Tibial nerve (tissue), 4 donors: ENCODE data around the gene SETDB1. TPM values are rescaled to one million over a fixed set of nuclear protein-coding genes. Genes with fewer than 3 reads are reported as not detected.
"Not testable (repeated sequence)": the region's sequence is repeated elsewhere in the genome, so short reads cannot be mapped to it uniquely, and the experiment has no call there.

Experiments used
- DNase-seq, 2 donors: peaks; one replicate each; pipeline ENCODE4 v3.0.0-alpha.2; 2019; ENCODE audit warnings: low spot score in 2 of 2
- H3K27ac ChIP-seq, 4 donors: fragments of 200-600 bp; sonication (generic) in 3 of 4; one replicate each; pipeline ENCODE4 v1.5.1; 2017 to 2019; ENCODE audit warnings: mild to moderate bottlenecking in 1 of 4
- H3K27me3 ChIP-seq, 2 donors: fragments of 200-600 bp; sonication (generic) in 1 of 2; one replicate each; pipeline versions ENCODE4 v1.5.1 to v1.6.0; 2017 to 2019
- H3K36me3 ChIP-seq, 3 donors: fragments of 200-600 bp; sonication (generic); one replicate each; pipeline ENCODE4 v1.5.1; 2018 to 2019
- H3K4me1 ChIP-seq, 4 donors: fragments of 200-600 bp; sonication (generic) in 3 of 4; one replicate each; pipeline ENCODE4 v1.5.1; 2017 to 2019
- H3K4me3 ChIP-seq, 4 donors: fragments of 200-600 bp; sonication (generic) in 3 of 4; one replicate each; pipeline ENCODE4 v1.5.1; 2017 to 2019; ENCODE audit warnings: mild to moderate bottlenecking in 1 of 4, moderate library complexity in 1 of 4
- H3K9me3 ChIP-seq, 4 donors: fragments of 200-600 bp; sonication (generic) in 3 of 4; one replicate each; pipeline ENCODE4 v1.5.1; 2017 to 2019
- EP300 ChIP-seq, 2 donors: sonication (generic); formaldehyde crosslinking; IDR thresholded peaks; one replicate each; pipeline ENCODE4 v1.6.1; 2017; ENCODE audit warnings: antibody characterized with exemption in 2 of 2, mild to moderate bottlenecking in 1 of 2
- POLR2A ChIP-seq, 2 donors: fragments of 450-650 bp; IDR thresholded peaks; one replicate each; pipeline ENCODE4 v1.6.1; 2017; ENCODE audit warnings: antibody characterized with exemption in 2 of 2, mild to moderate bottlenecking in 2 of 2, moderate library complexity in 2 of 2
- WGBS, 2 donors: methylation state at CpG; one replicate each; pipeline ENCODE4 v1.1.5; 2018; 5-methylcytosine and 5-hydroxymethylcytosine counted together
- total RNA-seq, 4 donors: library from RNA; depleted of rRNA; stranded (reverse); fragments of >200 nt; gene quantifications; one replicate each; pipeline ENCODE4 v1.1.0, GENCODE V29; 2016
- TF ChIP-seq, protein P1 (sequence below), 5 experiments: fragments of 200-600 bp in 3 of 5; fragments of 450-650 bp in 2 of 5; sonication (generic) in 3 of 5; IDR thresholded peaks; one replicate each; pipeline ENCODE4 v1.5.1; 2016 to 2019; ENCODE audit warnings: antibody characterized with exemption in 5 of 5, mild to moderate bottlenecking in 3 of 5, moderate library complexity in 2 of 5

SETDB1 gene
- total RNA-seq: 10 to 100 TPM; 30.6 to 42.9 (median 35.3) TPM

DNA sequence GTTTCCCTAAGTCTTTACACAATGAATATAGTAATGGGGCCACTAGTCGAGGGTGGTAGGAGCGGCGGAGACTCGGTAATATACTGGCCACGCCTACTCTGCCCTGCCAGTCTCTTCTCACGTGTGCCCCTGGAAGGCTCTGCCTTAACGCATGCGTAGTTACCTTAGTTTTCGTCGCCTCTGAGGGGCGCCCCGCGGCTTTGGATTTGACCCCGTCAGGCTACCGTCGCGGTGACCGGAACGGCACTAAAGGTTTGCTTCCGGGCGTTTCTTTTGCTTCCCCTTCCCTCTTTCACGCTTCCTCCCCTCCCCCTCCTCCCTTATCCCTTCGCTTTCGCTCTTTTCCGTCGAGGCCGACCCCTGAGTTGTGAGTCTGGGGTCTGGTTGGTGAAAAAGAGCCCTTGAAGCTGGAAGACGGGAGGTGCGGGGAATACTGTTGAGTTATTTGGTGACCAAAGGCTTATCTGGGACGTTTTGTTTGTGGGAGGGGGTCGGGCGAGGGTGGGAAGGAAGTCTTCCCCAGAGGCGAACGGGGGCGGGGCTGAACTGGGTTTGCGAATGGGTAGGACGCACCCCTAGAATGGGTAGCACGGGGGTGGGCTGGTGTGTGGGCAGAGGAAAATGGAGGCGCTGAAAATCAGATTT, at the start of gene SETDB1:
SETDB1 (plus strand) TSS at position 267 of the 645 bp plus-strand sequence. CDS start 1,352 bp downstream, outside the sequence.
- Histone ChIP-seq H3K9me3 (peaks cover 0 to 5% (median 0%) of the 10 kb centered on the region in 4 donors), H3K4me3 (peak within 1 kb of the TSS; percentile 71 to 89 (median 74)), H3K4me1 (peaks cover 0 to 21% (median 5%) of the 10 kb centered on the region in 4 donors), H3K27ac (peak within 1 kb of the TSS; percentile 67 to 91 (median 89)), H3K27me3 (no peaks in the 10 kb centered on the region), H3K36me3 (peaks cover 0 to 37% (median 24%) of the 10 kb centered on the region in 3 donors)
- peak; percentile 86 to 93 for DNase-seq
- TF ChIP-seq EP300 (IDR thresholded peaks at IDR 0.05) (peak; percentile 80 to 94), POLR2A (IDR thresholded peaks at IDR 0.05) (peak in 1 of 2 donors; percentile 49)
- TF ChIP-seq, protein P1, sequence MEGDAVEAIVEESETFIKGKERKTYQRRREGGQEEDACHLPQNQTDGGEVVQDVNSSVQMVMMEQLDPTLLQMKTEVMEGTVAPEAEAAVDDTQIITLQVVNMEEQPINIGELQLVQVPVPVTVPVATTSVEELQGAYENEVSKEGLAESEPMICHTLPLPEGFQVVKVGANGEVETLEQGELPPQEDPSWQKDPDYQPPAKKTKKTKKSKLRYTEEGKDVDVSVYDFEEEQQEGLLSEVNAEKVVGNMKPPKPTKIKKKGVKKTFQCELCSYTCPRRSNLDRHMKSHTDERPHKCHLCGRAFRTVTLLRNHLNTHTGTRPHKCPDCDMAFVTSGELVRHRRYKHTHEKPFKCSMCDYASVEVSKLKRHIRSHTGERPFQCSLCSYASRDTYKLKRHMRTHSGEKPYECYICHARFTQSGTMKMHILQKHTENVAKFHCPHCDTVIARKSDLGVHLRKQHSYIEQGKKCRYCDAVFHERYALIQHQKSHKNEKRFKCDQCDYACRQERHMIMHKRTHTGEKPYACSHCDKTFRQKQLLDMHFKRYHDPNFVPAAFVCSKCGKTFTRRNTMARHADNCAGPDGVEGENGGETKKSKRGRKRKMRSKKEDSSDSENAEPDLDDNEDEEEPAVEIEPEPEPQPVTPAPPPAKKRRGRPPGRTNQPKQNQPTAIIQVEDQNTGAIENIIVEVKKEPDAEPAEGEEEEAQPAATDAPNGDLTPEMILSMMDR (IDR thresholded peaks at IDR 0.05): peak in 2 of 5 experiments; percentile 17 to 41
- 1 to 2% methylated on average over 39 of the region's 39 CpGs for WGBS, 2 donors

DNA sequence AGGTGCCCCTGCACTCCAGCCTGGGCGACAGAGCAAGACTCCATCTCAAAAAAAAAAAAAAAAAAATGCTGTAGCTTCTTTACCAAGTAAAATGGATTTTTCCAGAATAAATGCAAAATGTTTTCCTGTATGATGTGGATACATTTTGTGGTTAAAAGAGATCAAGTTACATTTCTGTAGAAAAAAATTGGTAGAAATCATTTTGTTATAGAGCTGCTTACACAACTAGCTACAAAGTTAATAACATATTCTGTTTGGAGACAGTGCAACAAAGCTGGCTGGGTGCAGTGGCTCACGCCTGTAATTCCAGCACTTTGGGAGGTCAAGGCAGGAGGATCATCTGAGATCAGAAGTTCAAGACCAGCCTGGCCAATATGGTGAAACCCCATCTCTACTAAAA, 47.2 kb upstream of the SETDB1 start:
- peaks cover 0 to 30% (median 8%) of the 10 kb centered on the region in 4 donors for H3K4me1 ChIP-seq
- H3K27me3 ChIP-seq, H3K4me3 ChIP-seq, H3K27ac ChIP-seq, H3K9me3 ChIP-seq, DNase-seq, H3K36me3 ChIP-seq: not testable (repeated sequence)
- 75 to 77% methylated on average over 2 of the region's 2 CpGs for WGBS, 2 donors

DNA sequence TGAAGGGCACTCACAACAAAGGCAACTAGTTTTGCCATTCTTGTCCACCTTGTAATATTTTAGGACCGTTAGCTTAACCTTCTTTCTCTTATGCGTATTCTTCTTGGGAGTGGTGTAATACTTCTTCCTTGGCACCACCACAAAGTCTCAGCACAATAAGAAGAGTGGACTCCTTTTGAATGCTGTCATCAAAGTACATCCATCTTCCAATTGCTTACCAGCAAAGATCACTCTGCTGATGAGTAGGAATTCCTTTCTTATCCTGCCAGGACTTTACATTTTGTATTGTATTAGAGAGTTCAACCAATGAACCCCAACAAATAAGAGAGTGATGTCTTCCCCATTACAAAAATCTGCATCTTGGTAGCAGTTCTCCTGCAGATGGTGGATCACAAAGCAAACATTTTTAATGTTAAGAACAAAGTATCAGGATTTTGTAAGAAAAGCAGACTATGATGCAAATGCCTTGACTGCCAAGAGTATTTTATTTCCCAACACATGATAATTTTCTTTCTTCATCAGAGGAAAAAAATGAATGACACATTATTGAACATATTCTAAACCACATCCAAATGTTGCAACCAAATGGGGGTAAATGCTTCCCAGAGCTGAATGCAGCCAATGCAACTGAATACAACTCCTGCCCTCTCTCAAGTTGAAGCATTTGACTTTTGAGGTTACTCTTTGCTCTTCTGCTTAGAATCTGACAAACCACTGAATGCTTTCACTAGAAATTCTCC, 44.7 kb upstream of the SETDB1 start:
- peak overlapping the region in 3 of 4 donors; percentile 21 to 88 (median 78) for H3K27ac ChIP-seq
- TF ChIP-seq, protein P1 (IDR thresholded peaks at IDR 0.05): no peak
- TF ChIP-seq EP300 (IDR thresholded peaks at IDR 0.05) (peak; percentile 26 to 87), POLR2A (IDR thresholded peaks at IDR 0.05) (peak in 1 of 2 donors; percentile 9)
- peaks cover 0 to 14% (median 5%) of the 10 kb centered on the region in 4 donors for H3K4me1 ChIP-seq
- no peaks in the 10 kb centered on the region for H3K36me3 ChIP-seq
- peak in 1 of 2 donors; percentile 49 for DNase-seq
- H3K4me3 ChIP-seq: no peak overlapping the region
- no peaks in the 10 kb centered on the region for H3K27me3 ChIP-seq
- H3K9me3 ChIP-seq: no peaks in the 10 kb centered on the region
- 79% methylated on average over 2 of the region's 2 CpGs for WGBS, 2 donors

DNA sequence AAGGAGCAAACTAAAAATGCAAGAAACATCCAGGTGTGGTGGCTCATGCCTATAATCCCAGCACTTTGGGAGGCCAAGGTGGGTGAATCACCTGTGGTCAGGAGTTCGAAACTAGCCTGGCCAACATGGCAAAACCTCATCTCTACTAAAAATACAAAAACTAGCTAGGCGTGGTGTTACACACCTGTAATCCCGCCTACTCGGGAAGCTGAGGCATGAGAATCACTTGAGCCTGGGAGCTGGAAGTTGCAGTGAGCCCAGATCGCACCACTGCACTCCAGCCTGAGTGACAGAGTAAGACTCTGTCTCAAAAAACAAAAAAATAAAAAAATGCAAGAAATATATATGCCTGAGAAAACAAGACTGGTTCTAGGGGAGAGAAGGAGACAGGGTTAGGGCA, 43.0 kb upstream of the SETDB1 start:
- not testable (repeated sequence) for H3K27ac ChIP-seq, DNase-seq, H3K27me3 ChIP-seq, H3K9me3 ChIP-seq, H3K36me3 ChIP-seq, H3K4me3 ChIP-seq
- peaks cover 0 to 19% (median 5%) of the 10 kb centered on the region in 4 donors for H3K4me1 ChIP-seq
- WGBS, 2 donors: 87 to 92% methylated on average over 5 of the region's 5 CpGs

DNA sequence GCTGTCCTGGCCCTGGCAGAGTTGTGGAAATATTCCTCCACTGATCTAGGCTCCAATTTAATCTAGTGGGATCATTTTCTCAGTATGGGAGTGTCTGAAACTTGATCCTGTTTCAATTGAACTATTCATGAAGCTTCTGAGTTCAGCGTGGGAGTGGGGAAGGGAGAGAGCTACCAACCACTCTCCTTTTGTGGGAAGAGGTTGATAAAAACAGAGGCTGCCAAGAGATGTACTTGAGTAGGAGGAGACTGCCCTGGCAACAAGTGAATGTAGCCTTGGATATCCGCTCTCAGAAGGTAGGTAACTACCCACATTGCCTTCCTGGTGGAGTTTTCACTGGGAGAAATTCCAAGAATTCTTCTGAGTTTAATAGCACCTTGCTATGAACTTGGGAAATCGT, 39.1 kb upstream of the SETDB1 start, which contains the start of gene CTXND2:
CTXND2 (plus strand) TSS at position 119 of the 400 bp plus-strand sequence. CDS start 25,179 bp downstream, outside the sequence.
- H3K36me3 ChIP-seq: no peaks in the 10 kb centered on the region
- WGBS, 2 donors: 17 to 25% methylated on average over 3 of the region's 3 CpGs
- no peak within 1 kb of the TSS for H3K4me3 ChIP-seq
- TF ChIP-seq EP300 (IDR thresholded peaks at IDR 0.05) (no peak), POLR2A (IDR thresholded peaks at IDR 0.05) (no peak)
- TF ChIP-seq, protein P1 (IDR thresholded peaks at IDR 0.05): no peak
- H3K27ac ChIP-seq: no peak within 1 kb of the TSS
- no peaks in the 10 kb centered on the region for H3K27me3 ChIP-seq
- H3K9me3 ChIP-seq: no peaks in the 10 kb centered on the region
- H3K4me1 ChIP-seq: peaks cover 0 to 7% (median 2%) of the 10 kb centered on the region in 4 donors
- DNase-seq: no peak

DNA sequence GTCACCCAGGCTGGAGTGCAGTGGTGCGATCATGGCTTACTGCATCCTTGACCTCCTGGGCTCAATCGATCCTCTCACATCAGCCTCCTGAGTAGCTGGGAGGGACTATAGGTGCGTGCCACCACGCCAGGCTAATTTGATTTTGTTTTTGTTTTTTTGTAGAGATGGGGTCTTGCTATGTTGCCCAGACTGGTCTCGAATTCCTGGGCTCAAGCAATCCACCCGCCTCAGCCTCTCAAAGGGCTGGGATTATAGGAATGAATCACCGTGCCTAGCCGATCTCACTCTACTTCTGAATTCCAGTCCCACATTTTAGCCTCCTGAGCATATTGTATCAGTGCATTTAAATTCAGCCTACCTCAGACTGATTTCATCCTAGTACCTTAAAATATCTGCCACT, 37.4 kb upstream of the SETDB1 start:
- Histone ChIP-seq H3K36me3 (no peaks in the 10 kb centered on the region), H3K4me1 (peaks cover 0 to 5% (median 0%) of the 10 kb centered on the region in 4 donors), H3K27ac (no peak overlapping the region), H3K4me3 (no peak overlapping the region), H3K9me3 (no peaks in the 10 kb centered on the region), H3K27me3 (no peaks in the 10 kb centered on the region)
- 83 to 87% methylated on average over 8 of the region's 8 CpGs for WGBS, 2 donors
- TF ChIP-seq EP300 (IDR thresholded peaks at IDR 0.05) (no peak), POLR2A (IDR thresholded peaks at IDR 0.05) (no peak)
- TF ChIP-seq, protein P1 (IDR thresholded peaks at IDR 0.05): no peak
- DNase-seq: no peak
